ENCODE results near the gene CLUH. TPM values are rescaled to one million over a fixed set of nuclear protein-coding genes. Genes with fewer than 3 reads are reported as not detected.
"Not testable (repeated sequence)": the region's sequence is repeated elsewhere in the genome, so short reads cannot be mapped to it uniquely, and the experiment has no call there.

Gene CLUH
- total and polyA plus RNA-seq, 12 donors, result 55.6 to 198 (median 167) TPM

- Histone ChIP-seq H3K9me3 (no peaks in the 10 kb centered on the region), H3K27me3 (no peaks in the 10 kb centered on the region), H3K4me1 (peaks cover 0 to 21% (median 15%) of the 10 kb centered on the region in 9 donors), H3K27ac (no peak overlapping the region), H3K4me3 (no peak overlapping the region), H3K36me3 (peaks cover 5 to 90% (median 70%) of the 10 kb centered on the region in 9 donors)
- 88 to 89% methylated on average over 26 to 27 of the region's 27 CpGs for WGBS, 2 donors
- DNase-seq (no peak), ATAC-seq (no peak)
- TF ChIP-seq CTCF (IDR thresholded peaks at IDR 0.05), result no peak
- intact Hi-C loops (cut with DNase I), result loop anchor here in 1 of 10 donors (10.0 kb wide), 1 partner anchor 306 kb away; no protein-coding TSS in a partner anchor
These were observed 10.9 kb downstream of the CLUH start for GRCh38 chr17:2700491-2701141.

- 93 to 94% methylated on average over 20 of the region's 20 CpGs for WGBS, 2 donors
- Histone ChIP-seq H3K4me1 (peaks cover 0 to 15% (median 9%) of the 10 kb centered on the region in 9 donors), H3K9me3 (no peaks in the 10 kb centered on the region), H3K27me3 (no peaks in the 10 kb centered on the region), H3K27ac (no peak overlapping the region), H3K4me3 (no peak overlapping the region), H3K36me3 (peaks cover 10 to 95% (median 75%) of the 10 kb centered on the region in 9 donors)
- TF ChIP-seq CTCF (IDR thresholded peaks at IDR 0.05), result no peak
- DNase-seq, result no peak
- ATAC-seq, result no peak
- intact Hi-C loops (cut with DNase I), result loop anchor here in 1 of 10 donors (10.0 kb wide), 1 partner anchor 305 kb away; no protein-coding TSS in a partner anchor
These were observed 11.5 kb downstream of the CLUH start for GRCh38 chr17:2700030-2700490.

- DNase-seq; H3K4me1 ChIP-seq; intact Hi-C loops (cut with DNase I); ATAC-seq; H3K27me3 ChIP-seq; H3K4me3 ChIP-seq; H3K27ac ChIP-seq; H3K9me3 ChIP-seq: not testable (repeated sequence)
- peaks cover 10 to 100% (median 83%) of the 10 kb centered on the region in 9 donors for H3K36me3 ChIP-seq
- 83% methylated on average over 18 of the region's 18 CpGs for WGBS, 2 donors
These were observed 12.3 kb downstream of the CLUH start for GRCh38 chr17:2699216-2699805.

GRCh38 chr17:2697611-2698162, 13.9 kb downstream of the CLUH start:
- no peak for TF ChIP-seq CTCF (IDR thresholded peaks at IDR 0.05)
- Histone ChIP-seq H3K4me1 (no peaks in the 10 kb centered on the region), H3K9me3 (no peaks in the 10 kb centered on the region), H3K4me3 (no peak overlapping the region), H3K36me3 (peaks cover 10 to 100% (median 87%) of the 10 kb centered on the region in 9 donors), H3K27me3 (no peaks in the 10 kb centered on the region), H3K27ac (no peak overlapping the region)
- intact Hi-C loops (cut with DNase I), result no loop called here
- WGBS, 2 donors, result 96 to 97% methylated on average over 38 to 40 of the region's 40 CpGs
- no peak for DNase-seq
- ATAC-seq, result no peak
